Activated CD4-positive, alpha-beta T cell treated with anti-CD3 and anti-CD28 coated beads, Interleukin-2, amount 10 ng/mL, durations not matched to agents 7 days and 5 days (primary cell): ENCODE results near the gene HOXD13. TPM values are rescaled to one million over a fixed set of nuclear protein-coding genes. Genes with fewer than 3 reads are reported as not detected.

Experiments used
- CTCF ChIA-PET: fragments of 350-600 bp; sonication (Branson Sonifier 250); formaldehyde crosslinking; loops from one replicate; lab custom pipeline; 2021; ENCODE audit warnings: antibody characterized with exemption; lab: Charles Lee
- POLR2A ChIA-PET: fragments of 350-600 bp; sonication (Branson Sonifier 250); formaldehyde crosslinking; loops from one replicate; lab custom pipeline; 2021; ENCODE audit warnings: antibody characterized with exemption; lab: Charles Lee
- DNase-seq: peaks from one replicate; pipeline ENCODE4 v3.0.0-alpha.2; 2020
- H3K27ac Mint-ChIP-seq: one replicate; pipeline ENCODE4 v1.8.0; 2021; ENCODE audit warnings: mild to moderate bottlenecking, moderate library complexity, mixed read lengths
- H3K27me3 Mint-ChIP-seq: one replicate; pipeline ENCODE4 v1.8.0; 2021; ENCODE audit warnings: mixed read lengths
- H3K36me3 Mint-ChIP-seq: one replicate; pipeline ENCODE4 v1.8.0; 2021; ENCODE audit warnings: low read depth, mixed read lengths
- H3K4me1 Mint-ChIP-seq: one replicate; pipeline ENCODE4 v1.8.0; 2021; ENCODE audit warnings: mixed read lengths
- H3K4me3 Mint-ChIP-seq: one replicate; pipeline ENCODE4 v1.8.0; 2021; ENCODE audit warnings: mild to moderate bottlenecking, moderate library complexity, mixed read lengths
- H3K9me3 Mint-ChIP-seq: one replicate; pipeline ENCODE4 v1.8.0; 2021; ENCODE audit warnings: mixed read lengths
- total RNA-seq, 2 experiments: library from RNA; stranded (reverse); gene quantifications; one replicate each; pipeline ENCODE4 v1.2.3, GENCODE V29; 2021

The HOXD13 gene
- total RNA-seq, 2 experiments from 2014 or later = not detected

DNA sequence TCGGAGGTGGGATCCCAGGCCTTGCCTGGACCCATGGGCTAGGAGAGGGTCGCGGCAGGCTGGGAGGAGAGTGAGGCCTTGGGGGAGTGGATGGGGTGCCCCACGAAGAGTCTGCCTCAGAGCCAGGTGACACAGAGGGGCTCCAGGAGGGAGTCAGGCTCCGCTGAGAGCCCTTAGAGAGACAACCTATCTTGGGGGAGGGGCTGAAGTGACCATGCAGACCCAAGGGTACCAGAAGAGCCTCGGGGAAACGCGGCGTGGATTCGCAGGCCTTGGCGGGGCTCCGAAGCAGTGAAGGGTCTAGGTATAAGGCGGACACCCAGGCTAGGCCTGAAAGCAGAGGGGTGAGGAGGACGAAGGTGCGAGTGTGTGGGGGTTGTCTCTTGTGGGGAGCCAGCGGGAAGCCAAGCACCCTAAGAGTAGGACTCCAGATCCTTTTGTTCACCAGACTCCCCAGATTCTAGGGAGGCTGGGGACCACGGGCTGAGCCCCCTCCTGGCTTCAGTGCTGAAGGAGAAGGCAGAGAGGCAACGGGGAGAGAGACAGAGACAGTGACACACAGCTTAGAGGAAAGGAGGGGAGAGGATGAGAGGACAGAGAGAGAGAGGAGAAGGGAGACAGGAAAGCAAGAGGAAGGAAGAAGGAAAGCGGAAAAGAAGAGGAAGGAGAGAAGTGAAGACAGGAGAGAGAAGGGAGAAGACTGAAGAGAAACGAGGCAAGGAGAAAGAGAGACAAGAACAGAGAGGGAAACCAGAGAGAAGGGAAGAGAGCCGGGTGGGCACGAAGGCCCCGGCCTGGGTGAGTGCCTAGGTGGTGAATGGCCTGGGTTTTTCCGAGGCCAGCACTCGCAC lies 13.4 kb downstream of the HOXD13 start:
- Mint-ChIP-seq H3K4me1 (peaks cover 6% of the 10 kb centered on the region), H3K27ac (peak overlapping the region; percentile 76), H3K36me3 (peaks cover 2% of the 10 kb centered on the region), H3K27me3 (peaks cover 84% of the 10 kb centered on the region), H3K9me3 (no peaks in the 10 kb centered on the region), H3K4me3 (peak overlapping the region; percentile 50)
- DNase-seq = no peak
- ChIA-PET CTCF (interaction anchor here (0.6 to 1.0 kb wide), 2 partner anchors 27 to 1409 kb away, joined by 3 to 4 read pairs; no protein-coding TSS in a partner anchor), POLR2A (no interaction called here)

DNA sequence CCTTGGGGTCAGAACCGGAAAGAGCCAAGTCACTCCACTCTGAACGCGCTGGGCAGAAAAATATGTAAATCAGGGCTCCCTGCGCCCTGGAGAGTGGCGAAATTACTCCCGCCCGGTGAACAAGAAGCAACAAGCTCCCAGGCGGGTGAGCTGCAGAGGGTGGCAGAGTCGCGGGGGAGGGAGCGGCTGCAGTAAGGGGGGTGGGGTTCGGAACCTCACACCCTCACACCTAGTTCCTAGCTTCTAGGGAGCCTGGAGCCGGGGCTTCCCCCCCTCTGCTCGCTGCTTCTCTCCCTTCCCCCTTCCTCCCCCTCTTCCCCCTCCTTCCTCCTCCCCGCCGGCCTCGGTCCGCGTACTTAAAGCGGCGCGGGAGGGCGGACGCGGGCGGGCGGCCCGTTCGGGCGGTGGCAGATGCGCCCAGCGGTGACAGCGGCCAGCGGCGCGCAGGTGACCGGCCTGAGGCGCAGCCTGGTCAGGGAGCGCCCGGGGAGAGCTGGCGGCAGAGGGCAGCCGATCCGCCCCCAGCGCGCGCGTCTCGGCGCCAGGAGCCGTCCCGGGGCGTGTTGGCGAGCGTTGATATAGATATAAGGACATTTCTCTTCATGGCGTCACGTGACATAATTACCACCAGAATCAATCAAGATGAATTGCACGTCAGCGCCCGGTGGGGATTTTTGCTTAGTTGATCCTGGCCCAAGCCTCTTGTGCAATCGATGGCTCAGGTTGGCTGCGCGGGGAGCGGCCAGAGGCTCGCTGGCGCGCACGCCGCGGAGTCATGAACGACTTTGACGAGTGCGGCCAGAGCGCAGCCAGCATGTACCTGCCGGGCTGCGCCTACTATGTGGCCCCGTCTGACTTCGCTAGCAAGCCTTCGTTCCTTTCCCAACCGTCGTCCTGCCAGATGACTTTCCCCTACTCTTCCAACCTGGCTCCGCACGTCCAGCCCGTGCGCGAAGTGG lies 14.3 kb downstream of the HOXD13 start, which contains the start of gene HOXD11:
Gene HOXD11, plus strand, starts transcription at position 700 of the 959 bp plus-strand sequence. Its CDS starts 76 bp downstream, at position 776.
- no peaks in the 10 kb centered on the region for H3K9me3 Mint-ChIP-seq
- ChIA-PET CTCF (interaction anchor here (0.6 to 0.9 kb wide), 2 partner anchors 20 to 1410 kb away, joined by 4 read pairs; no protein-coding TSS in a partner anchor), POLR2A (no interaction called here)
- DNase-seq = no peak
- H3K36me3 Mint-ChIP-seq = peaks cover 2% of the 10 kb centered on the region
- H3K4me1 Mint-ChIP-seq = peaks cover 6% of the 10 kb centered on the region
- peak within 1 kb of the TSS; percentile 76 for H3K27ac Mint-ChIP-seq
- peak within 1 kb of the TSS; percentile 50 for H3K4me3 Mint-ChIP-seq
- H3K27me3 Mint-ChIP-seq = peaks cover 84% of the 10 kb centered on the region

DNA sequence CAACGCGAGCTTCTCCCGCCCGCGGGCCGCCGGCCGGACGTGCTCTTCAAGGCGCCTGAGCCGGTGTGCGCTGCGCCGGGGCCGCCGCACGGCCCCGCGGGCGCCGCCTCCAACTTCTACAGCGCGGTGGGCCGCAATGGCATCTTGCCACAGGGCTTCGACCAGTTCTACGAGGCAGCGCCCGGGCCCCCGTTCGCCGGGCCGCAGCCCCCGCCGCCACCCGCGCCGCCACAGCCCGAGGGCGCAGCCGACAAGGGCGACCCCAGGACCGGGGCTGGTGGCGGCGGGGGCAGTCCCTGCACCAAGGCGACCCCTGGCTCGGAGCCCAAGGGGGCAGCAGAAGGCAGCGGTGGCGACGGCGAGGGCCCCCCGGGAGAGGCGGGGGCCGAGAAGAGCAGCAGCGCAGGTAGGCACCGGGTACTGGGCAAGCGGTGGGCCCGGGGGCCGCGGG lies 15.2 kb downstream of the HOXD13 start:
- POLR2A ChIA-PET = no interaction called here

DNA sequence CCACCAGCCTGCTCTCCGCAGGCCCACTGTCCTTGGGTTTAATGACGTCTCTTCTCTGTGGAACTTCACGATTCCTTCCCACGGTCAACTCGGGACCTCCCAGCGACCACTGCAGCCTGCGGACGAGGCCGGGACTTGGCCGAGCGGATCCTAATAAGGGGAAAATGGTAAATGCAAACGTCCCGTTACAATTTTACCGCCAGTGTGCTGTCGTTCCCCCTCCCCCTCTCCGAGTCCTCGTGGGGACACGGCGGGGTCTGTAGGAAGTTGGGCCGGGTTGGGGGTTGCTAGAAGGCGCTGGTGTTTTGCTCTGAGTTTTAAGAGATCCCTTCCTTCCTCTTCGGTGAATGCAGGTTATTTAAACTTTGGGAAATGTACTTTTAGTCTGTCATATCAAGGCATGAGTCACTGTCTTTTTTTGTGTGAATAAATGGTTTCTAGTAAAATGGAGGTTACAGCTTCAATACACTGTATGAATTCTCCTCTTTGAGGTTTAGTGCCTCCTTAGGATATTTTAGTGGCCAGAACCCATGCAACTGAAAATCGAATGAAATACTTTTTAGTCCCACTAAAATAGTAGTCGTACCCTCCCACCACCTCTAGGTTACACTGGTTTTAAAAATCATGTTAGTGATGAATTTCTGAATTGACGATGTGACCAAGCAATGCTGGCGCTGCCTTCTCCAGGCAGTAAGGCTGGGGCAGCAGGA lies 16.8 kb downstream of the HOXD13 start:
- H3K4me3 Mint-ChIP-seq = no peak overlapping the region
- DNase-seq = no peak
- peaks cover 88% of the 10 kb centered on the region for H3K27me3 Mint-ChIP-seq

More for the DNA sequence above, 15.2 kb downstream of the HOXD13 start:
- Mint-ChIP-seq H3K4me1 (peaks cover 6% of the 10 kb centered on the region), H3K9me3 (no peaks in the 10 kb centered on the region), H3K4me3 (no peak overlapping the region), H3K36me3 (peaks cover 2% of the 10 kb centered on the region), H3K27me3 (peaks cover 84% of the 10 kb centered on the region), H3K27ac (no peak overlapping the region)
- DNase-seq = no peak
- CTCF ChIA-PET = interaction anchor here (2.1 kb wide), 1 partner anchor 54 kb away, joined by 4 read pairs; no protein-coding TSS in a partner anchor

DNA sequence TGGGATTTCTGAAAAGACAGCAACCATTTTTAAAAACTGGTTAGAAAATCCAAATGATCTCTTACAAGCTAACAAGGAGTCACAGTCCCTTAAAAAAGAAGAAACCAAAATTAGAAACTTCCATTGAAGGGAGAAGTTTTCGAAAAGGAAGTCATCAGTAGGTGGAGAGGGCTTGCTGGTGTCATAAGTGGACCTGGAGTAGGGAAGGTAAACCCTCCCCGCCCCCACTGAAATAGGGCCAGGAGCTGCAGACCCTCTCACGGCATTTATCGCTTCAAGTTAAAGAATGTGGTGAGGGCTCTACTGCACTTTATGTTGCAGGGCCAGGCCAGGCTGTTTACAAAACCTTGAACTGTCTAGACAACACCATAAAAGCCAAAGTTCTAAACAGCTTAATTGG lies 17.4 kb downstream of the HOXD13 start:
- peak overlapping the region; percentile 31 for H3K27ac Mint-ChIP-seq
- ChIA-PET POLR2A (no interaction called here), CTCF (interaction anchor here (1.0 to 2.1 kb wide), 6 partner anchors 10 to 52 kb away, joined by 3 to 7 read pairs (median 4); no protein-coding TSS in a partner anchor)
- H3K36me3 Mint-ChIP-seq = peaks cover 4% of the 10 kb centered on the region
- peaks cover 88% of the 10 kb centered on the region for H3K27me3 Mint-ChIP-seq
- no peak overlapping the region for H3K4me3 Mint-ChIP-seq
- H3K4me1 Mint-ChIP-seq = peaks cover 6% of the 10 kb centered on the region
- no peak for DNase-seq
- no peaks in the 10 kb centered on the region for H3K9me3 Mint-ChIP-seq

More for the DNA sequence above, 16.8 kb downstream of the HOXD13 start:
- peaks cover 6% of the 10 kb centered on the region for H3K4me1 Mint-ChIP-seq
- peak overlapping the region; percentile 73 for H3K27ac Mint-ChIP-seq
- POLR2A ChIA-PET = no interaction called here
- CTCF ChIA-PET = interaction anchor here (0.7 to 2.1 kb wide), 5 partner anchors 11 to 53 kb away, joined by 3 to 6 read pairs (median 4); no protein-coding TSS in a partner anchor
- peaks cover 4% of the 10 kb centered on the region for H3K36me3 Mint-ChIP-seq
- H3K9me3 Mint-ChIP-seq = no peaks in the 10 kb centered on the region

DNA sequence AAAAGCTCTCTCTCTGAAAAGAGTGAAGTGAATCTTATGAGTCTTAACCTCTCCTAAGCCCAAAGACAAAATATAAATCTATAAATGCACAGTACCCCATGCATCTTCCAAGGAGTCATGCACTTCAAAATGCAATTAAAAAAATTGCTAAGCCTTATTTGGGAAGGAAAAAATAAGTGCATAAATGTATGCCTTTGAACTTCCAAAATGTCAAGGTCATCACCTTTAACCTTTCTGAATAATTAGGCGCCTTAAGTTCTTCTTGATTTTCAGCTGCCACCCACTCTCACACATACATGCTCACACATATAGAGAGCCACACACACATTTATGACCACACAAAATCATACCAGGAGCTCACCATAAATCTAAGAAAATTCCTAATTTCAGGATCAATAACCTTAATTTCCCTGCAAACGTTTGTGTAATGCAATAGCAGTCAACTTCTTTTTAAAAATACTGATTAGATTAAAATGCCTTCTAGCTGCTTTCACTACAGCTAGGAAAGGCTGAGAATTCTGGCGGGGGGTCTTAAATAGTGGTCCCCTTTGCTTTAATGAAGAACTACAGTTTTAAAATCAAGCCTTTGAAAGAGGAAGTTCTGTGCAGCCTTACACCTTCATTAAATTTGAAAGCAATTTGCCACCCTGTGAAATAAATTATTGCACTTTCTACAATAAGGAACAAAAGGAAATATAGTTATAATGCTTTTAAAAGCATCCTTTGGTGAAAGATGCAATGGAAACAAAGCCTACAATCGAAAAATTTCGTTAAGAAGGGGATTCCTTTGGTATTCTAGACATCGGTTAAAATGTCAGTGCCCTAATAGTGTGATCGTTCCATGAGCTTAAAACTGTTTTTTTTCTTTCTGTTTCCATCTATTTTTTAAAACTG lies 18.1 kb downstream of the HOXD13 start:
- Mint-ChIP-seq H3K36me3 (peaks cover 4% of the 10 kb centered on the region), H3K9me3 (no peaks in the 10 kb centered on the region), H3K4me3 (no peak overlapping the region), H3K27me3 (peaks cover 86% of the 10 kb centered on the region), H3K4me1 (peaks cover 6% of the 10 kb centered on the region), H3K27ac (peak overlapping the region; percentile 31)
- DNase-seq = no peak
- CTCF ChIA-PET = interaction anchor here (1.0 to 1.9 kb wide), 8 partner anchors 9 to 706 kb away, joined by 3 to 7 read pairs (median 4); no protein-coding TSS in a partner anchor
- POLR2A ChIA-PET = no interaction called here

DNA sequence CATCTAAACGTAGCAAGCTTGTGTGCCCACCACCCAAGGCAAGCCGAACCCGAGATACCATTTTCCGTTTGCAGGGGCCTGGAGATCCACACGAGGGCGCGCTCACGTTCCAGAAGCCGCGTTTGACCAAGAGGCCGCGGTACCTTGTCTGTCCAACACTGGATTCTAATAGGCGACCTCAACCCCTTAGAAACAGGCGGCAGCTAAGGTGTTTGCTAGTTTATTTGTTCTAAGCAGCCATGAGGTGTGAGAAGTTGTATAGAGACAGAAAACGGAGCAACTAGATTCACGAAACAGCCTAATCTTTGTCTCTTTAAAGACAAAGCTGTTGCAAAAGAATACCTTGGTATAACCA lies 18.8 kb downstream of the HOXD13 start:
- no peaks in the 10 kb centered on the region for H3K9me3 Mint-ChIP-seq
- H3K4me3 Mint-ChIP-seq = no peak overlapping the region
- H3K4me1 Mint-ChIP-seq = peaks cover 3% of the 10 kb centered on the region
- ChIA-PET POLR2A (no interaction called here), CTCF (interaction anchor here (0.8 to 1.9 kb wide), 8 partner anchors 10 to 706 kb away, joined by 3 to 7 read pairs (median 4); no protein-coding TSS in a partner anchor)
- peaks cover 84% of the 10 kb centered on the region for H3K27me3 Mint-ChIP-seq
- no peak for DNase-seq
- H3K27ac Mint-ChIP-seq = peak overlapping the region; percentile 31
- peaks cover 4% of the 10 kb centered on the region for H3K36me3 Mint-ChIP-seq

DNA sequence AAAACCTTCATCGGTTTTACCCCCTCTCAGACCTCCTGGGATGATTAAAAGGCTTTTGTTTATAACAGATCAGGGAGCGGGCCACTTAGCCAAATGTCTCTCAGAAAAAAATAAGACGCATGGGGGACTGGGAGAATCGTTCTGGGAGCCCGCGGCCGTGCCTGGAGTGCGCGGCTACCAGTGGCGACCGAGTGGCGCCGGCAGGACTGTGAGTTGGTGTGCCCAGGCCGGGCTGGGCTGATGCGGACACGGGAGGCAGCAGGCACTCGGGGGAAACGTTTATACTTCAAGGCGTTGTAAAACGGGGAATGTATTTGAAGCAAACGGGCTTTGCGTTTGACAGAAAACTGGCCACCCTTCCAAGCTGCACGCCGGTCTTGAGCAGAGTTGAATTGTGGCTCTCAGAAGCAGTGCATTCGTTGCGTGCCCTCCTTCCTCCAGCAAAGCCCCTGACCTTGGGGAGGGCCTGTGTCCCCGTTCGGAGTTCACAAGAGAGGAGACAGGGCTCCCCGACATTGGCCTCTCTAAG lies 19.4 kb downstream of the HOXD13 start:
- Mint-ChIP-seq H3K27me3 (peaks cover 87% of the 10 kb centered on the region), H3K27ac (no peak overlapping the region), H3K9me3 (peaks cover 3% of the 10 kb centered on the region), H3K4me1 (peaks cover 2% of the 10 kb centered on the region), H3K36me3 (peaks cover 4% of the 10 kb centered on the region), H3K4me3 (no peak overlapping the region)
- ChIA-PET CTCF (interaction anchor here (0.8 to 1.7 kb wide), 5 partner anchors 9 to 707 kb away, joined by 3 to 6 read pairs (median 3); no protein-coding TSS in a partner anchor), POLR2A (no interaction called here)
- DNase-seq = no peak

DNA sequence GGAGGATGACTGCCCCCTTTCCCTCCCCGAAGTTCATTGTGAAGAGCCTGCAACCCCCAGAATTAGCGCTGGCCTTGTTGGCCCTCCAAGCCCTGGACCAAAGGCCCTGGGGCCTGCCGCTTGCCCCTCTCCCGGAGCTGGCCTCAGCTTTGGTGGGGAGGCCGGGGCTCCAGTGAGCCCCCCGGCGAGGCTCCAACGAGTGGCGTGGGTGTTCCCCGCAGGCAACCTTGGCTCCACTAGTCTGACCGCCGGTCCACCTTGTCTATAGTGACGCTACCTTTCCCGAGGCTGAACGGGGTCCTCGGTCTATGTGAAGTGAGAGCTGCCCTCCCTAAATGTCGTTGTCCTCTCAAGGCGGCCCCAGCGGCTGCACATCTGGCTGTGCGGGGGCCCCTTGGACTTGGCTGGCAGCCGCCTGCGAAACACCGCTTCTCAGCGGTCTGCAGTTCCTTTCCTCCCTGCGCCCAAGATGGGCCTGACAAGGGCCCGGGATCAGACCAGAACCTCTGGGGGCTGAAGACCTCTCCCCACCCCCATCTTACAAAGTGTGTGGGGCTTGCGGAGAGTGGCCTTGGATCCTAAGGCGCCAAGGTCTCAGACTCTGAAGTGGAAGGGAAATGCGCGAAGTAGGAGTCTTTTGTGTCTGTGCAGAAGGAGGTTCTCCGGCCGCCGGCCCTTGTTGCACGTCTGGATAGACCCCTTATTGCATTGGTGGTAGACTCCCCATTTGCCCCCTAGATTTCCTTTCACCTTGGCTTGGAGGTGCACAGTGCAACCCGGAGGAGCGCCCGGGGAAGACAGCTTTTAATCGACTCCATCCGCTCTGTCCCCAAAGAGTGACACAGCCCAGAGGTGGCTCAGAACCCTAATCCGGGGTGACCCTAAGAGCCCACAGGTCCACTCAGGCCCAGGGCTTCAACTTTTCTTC lies 20.1 kb downstream of the HOXD13 start:
- H3K27me3 Mint-ChIP-seq = peaks cover 89% of the 10 kb centered on the region
- no peak overlapping the region for H3K27ac Mint-ChIP-seq
- ChIA-PET POLR2A (no interaction called here), CTCF (interaction anchor here (0.9 to 1.5 kb wide), 3 partner anchors 14 to 27 kb away, joined by 3 read pairs; no protein-coding TSS in a partner anchor)
- H3K36me3 Mint-ChIP-seq = peaks cover 4% of the 10 kb centered on the region
- H3K9me3 Mint-ChIP-seq = peaks cover 4% of the 10 kb centered on the region
- no peak overlapping the region for H3K4me3 Mint-ChIP-seq
- peaks cover 2% of the 10 kb centered on the region for H3K4me1 Mint-ChIP-seq
- DNase-seq = no peak
